CD4-positive, alpha-beta T cell treated with Interleukin-1 beta for 1 hour (primary cell): ENCODE results near the gene MUC5B.
"Not testable (repeated sequence)": the region's sequence is repeated elsewhere in the genome, so short reads cannot be mapped to it uniquely, and the experiment has no call there.

Experiments
- DNase-seq, 2 donors: peaks; one replicate each; pipeline ENCODE4 v3.0.0-alpha.2; 2020 to 2022

The MUC5B gene

GRCh38 chr11:1234054-1234720, 11.3 kb downstream of the MUC5B start:
- DNase-seq = no peak

GRCh38 chr11:1234771-1235305, 12.0 kb downstream of the MUC5B start:
- DNase-seq = no peak

DNA sequence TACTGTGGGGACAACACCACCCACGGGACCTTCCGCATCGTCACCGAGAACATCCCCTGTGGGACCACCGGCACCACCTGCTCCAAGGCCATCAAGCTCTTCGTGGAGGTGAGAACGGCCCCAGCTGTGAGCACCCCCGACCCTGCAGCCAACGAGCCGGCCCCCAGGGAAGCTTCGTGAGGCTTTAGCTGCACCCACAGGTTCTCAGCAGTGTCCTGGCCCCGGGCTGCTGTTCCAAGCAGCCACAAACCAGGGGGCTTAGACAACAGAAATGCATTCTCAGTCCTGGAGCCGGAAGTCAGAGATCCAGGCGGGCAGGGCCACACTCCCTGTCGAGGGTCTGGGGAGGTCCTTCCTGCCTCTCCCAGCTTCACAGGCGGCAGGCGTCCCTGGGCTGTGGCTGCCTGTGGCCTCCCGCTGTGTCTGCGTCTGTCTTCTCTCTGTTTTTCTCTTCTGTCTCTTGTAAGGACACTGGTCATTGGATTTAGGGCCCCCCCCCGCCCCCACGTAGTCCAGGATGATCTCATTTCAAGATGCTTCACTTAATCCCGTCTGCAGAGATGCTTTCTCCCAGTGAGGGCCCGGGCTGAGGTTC, 12.5 kb downstream of the MUC5B start:
- DNase-seq = no peak

DNA sequence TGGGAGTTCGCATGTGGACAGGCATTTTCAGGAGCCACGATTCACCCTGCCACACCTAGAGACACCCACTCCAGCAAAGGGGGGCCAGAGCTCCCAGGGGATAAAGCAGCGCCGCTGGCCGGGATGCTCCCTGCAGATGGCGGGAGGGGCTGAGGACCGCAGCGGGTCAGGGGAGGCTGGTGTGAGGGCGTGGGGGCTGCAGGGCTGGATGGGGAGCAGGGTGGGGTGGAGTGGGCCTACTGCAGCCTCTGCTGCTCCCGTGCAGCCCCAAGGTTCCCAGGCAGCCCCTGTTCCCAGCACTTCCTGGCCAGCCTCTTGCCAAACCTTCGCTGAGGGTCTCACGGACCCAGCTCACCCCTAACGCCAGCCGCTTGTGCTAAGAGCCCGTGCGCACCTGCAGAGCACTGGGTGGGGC, 13.0 kb downstream of the MUC5B start:
- no peak for DNase-seq

GRCh38 chr11:1236316-1237127, 13.7 kb downstream of the MUC5B start:
- DNase-seq = no peak

- DNase-seq = no peak
These were observed 14.3 kb downstream of the MUC5B start for GRCh38 chr11:1237128-1237580.

DNA sequence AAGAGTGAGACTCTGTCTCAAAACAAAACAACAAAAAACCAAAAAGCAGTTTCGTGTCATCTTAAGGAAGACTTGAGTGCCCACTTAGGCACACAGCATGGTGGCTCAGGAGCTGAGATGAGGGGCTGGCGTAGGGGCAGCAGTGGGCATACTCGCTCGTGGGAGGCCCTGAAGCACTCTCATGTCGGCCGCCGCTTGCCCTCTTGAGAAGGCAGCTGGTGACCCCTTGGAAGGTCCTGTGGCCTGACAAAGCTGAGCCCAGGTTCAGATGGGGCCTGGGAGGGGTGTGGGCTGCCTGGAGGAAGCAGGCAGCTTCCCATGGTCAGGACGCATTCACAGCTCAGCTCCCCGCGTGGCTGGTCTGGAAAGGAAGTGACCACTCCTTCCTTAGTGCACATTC, 15.0 kb downstream of the MUC5B start:
- DNase-seq = no peak

DNA sequence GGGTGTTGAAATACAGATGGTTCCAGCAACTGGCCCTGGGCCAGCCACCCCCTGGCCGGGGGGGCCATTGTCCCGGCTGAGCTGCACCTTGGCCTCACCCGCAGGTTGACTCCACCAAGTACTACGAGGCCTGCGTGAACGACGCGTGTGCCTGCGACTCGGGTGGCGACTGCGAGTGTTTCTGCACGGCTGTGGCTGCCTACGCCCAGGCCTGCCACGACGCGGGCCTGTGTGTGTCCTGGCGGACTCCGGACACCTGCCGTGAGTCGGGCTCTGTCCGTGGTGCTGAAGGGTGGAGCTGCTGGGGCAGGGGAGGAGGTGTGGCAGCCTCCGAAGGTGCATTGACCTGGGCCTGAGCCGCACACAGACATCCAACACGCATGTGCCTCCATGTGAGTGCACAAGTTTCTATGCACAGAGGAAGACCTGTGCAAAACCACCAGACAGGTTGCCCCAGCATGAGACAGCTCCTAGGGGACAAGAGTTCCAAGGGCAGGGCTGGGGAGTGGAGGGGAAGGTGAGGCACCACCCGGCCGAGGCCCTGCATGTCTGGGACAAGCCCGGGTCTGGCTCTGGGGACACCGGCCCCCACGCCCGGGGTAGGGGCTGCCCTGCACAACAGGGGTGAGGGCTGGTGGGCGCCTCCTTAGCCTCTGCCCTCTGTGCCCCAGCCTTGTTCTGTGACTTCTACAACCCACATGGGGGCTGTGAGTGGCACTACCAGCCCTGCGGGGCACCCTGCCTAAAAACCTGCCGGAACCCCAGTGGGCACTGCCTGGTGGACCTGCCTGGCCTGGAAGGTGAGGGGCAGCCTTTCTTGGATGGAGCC, 16.1 kb downstream of the MUC5B start:
- DNase-seq = no peak

DNA sequence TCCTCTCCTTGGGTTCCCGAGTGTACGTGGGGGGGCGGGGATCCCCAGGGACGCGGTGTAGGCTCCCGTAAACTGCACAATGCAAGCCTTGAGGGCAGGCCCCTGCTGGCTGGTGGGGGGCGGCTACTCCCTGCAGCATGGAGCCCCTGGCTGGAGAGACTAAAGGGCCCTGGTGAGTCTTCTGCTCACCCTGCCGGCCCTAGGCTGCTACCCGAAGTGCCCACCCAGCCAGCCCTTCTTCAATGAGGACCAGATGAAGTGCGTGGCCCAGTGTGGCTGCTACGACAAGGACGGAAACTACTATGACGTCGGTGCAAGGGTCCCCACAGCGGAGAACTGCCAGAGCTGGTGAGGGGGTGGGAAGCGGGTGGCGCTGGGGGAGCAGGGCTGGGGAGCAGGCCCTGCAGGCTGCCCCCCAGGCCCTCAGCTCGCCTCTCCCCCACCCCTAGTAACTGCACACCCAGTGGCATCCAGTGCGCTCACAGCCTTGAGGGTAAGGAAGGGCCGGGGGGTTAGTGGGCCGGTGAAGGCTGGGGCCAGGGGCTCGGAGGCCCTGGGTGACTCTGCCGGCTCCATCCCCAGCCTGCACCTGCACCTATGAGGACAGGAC, 16.8 kb downstream of the MUC5B start:
- no peak for DNase-seq

- no peak for DNase-seq
These were observed 17.9 kb downstream of the MUC5B start for GRCh38 chr11:1240771-1241170.

DNA sequence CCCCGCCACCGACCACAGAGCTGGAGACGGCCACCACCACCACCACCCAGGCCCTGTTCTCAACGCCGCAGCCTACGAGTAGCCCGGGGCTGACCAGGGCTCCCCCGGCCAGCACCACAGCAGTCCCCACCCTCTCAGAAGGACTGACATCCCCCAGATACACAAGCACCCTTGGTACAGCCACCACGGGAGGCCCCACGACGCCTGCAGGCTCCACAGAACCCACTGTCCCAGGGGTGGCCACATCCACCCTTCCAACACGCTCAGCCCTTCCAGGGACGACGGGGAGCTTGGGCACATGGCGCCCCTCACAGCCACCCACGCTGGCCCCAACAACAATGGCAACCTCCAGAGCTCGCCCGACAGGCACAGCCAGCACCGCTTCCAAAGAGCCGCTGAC, 18.8 kb downstream of the MUC5B start:
- no peak for DNase-seq

- no peak for DNase-seq
These were observed 19.4 kb downstream of the MUC5B start for GRCh38 chr11:1242289-1242688.

GRCh38 chr11:1242751-1243150, 19.9 kb downstream of the MUC5B start:
- DNase-seq = not testable (repeated sequence)

DNA sequence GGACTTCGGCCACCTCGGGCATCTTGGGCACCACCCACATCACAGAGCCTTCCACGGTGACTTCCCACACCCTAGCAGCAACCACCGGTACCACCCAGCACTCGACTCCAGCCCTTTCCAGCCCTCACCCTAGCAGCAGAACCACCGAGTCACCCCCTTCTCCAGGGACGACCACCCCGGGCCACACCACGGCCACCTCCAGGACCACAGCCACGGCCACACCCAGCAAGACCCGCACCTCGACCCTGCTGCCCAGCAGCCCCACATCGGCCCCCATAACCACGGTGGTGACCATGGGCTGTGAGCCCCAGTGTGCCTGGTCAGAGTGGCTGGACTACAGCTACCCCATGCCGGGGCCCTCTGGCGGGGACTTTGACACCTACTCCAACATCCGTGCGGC, 20.7 kb downstream of the MUC5B start:
- DNase-seq = not testable (repeated sequence)

- not testable (repeated sequence) for DNase-seq
These were observed 21.7 kb downstream of the MUC5B start for GRCh38 chr11:1244557-1244956.

GRCh38 chr11:1245717-1246116, 22.9 kb downstream of the MUC5B start:
- DNase-seq = not testable (repeated sequence)

DNA sequence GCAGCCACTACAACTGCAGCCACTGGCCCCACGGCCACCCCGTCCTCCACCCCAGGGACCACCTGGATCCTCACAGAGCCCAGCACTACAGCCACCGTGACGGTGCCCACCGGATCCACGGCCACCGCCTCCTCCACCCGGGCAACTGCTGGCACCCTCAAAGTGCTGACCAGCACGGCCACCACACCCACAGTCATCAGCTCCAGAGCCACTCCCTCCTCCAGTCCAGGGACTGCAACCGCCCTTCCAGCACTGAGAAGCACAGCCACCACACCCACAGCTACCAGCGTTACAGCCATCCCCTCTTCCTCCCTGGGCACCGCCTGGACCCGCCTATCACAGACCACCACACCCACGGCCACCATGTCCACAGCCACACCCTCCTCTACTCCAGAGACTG, 23.4 kb downstream of the MUC5B start:
- DNase-seq = not testable (repeated sequence)

DNA sequence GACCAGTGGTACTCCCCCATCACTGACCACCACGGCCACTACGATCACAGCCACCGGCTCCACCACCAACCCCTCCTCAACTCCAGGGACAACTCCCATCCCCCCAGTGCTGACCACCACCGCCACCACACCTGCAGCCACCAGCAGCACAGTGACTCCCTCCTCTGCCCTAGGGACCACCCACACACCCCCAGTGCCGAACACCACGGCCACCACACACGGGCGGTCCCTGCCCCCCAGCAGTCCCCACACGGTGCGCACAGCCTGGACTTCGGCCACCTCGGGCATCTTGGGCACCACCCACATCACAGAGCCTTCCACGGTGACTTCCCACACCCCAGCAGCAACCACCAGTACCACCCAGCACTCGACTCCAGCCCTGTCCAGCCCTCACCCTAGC, 24.2 kb downstream of the MUC5B start:
- DNase-seq = not testable (repeated sequence)

DNA sequence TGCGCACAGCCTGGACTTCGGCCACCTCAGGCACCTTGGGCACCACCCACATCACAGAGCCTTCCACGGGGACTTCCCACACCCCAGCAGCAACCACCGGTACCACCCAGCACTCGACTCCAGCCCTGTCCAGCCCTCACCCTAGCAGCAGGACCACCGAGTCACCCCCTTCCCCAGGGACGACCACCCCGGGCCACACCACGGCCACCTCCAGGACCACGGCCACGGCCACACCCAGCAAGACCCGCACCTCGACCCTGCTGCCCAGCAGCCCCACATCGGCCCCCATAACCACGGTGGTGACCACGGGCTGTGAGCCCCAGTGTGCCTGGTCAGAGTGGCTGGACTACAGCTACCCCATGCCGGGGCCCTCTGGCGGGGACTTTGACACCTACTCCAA, 26.1 kb downstream of the MUC5B start:
- DNase-seq = not testable (repeated sequence)

DNA sequence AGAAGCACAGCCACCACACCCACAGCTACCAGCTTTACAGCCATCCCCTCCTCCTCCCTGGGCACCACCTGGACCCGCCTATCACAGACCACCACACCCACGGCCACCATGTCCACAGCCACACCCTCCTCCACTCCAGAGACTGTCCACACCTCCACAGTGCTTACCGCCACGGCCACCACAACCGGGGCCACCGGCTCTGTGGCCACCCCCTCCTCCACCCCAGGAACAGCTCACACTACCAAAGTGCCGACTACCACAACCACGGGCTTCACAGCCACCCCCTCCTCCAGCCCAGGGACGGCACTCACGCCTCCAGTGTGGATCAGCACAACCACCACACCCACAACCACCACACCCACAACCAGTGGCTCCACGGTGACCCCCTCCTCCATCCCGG, 27.5 kb downstream of the MUC5B start:
- DNase-seq = not testable (repeated sequence)

GRCh38 chr11:1251236-1251770, 28.4 kb downstream of the MUC5B start:
- no peak for DNase-seq
